ENCODE measurements around the gene NLRP4.
A peak's percentile ranks its signal among the peaks of the same experiment; 100 is the strongest.
"Not testable (repeated sequence)": the region's sequence is repeated elsewhere in the genome, so short reads cannot be mapped to it uniquely, and the experiment has no call there.

NLRP4 gene

DNA sequence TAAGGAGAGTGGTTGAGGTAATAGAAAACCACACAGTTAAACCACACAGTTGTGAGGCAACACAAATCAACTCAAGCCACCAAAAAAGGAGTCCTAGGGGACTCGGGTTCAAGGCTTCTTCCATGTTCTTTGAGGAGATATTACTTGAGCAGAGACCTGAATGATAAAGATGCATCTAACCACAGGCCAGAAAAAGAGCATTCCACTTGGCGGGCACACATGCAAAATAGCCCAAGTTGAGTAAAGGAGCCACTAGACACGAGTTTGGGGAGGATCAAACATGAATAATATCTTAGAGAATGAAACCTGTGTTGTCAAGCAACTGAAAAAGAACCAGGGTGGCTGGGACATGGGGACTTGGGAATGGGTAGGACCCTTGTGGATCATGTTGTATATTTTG is 30.2 kb downstream of the NLRP4 start:
- H3K4me3 ChIP-seq (ENCODE audit: low read length): no peak overlapping the region
- DNase-seq (ENCODE audit: low read depth, low spot score): peak; percentile 3

GRCh38 chr19:55867101-55867500 is 30.8 kb downstream of the NLRP4 start:
- DNase-seq (ENCODE audit: low read depth, low spot score): no peak

DNA sequence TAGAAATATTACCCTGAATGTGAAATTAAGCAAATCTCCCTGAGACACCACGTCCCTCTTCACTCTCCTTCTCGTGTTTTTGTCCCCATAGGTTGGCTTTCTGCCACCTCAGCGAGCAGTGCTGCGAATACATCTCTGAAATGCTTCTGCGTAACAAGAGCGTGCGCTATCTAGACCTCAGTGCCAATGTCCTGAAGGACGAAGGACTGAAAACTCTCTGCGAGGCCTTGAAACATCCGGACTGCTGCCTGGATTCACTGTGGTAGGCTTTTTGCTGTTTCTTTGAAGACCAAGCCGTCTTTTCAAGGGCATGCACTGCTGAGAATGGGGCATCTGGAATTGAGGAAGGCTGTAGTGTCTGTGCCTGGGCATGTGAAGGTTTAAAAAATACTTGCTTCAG is 34.4 kb downstream of the NLRP4 start:
- DNase-seq (ENCODE audit: low read depth, low spot score): no peak

More at GRCh38 chr19:55867101-55867500, 30.8 kb downstream of the NLRP4 start:
- H3K4me3 ChIP-seq (ENCODE audit: low read length): no peak overlapping the region

GRCh38 chr19:55877211-55877610 is 40.9 kb downstream of the NLRP4 start:
- H3K4me3 ChIP-seq (ENCODE audit: low read length): no peak overlapping the region
- no peak for DNase-seq (ENCODE audit: low read depth, low spot score)

More for the DNA sequence above, 34.4 kb downstream of the NLRP4 start:
- no peak overlapping the region for H3K4me3 ChIP-seq (ENCODE audit: low read length)

GRCh38 chr19:55882626-55883025 is 46.3 kb downstream of the NLRP4 start:
- H3K4me3 ChIP-seq (ENCODE audit: low read length): no peak overlapping the region
- no peak for DNase-seq (ENCODE audit: low read depth, low spot score)

DNA sequence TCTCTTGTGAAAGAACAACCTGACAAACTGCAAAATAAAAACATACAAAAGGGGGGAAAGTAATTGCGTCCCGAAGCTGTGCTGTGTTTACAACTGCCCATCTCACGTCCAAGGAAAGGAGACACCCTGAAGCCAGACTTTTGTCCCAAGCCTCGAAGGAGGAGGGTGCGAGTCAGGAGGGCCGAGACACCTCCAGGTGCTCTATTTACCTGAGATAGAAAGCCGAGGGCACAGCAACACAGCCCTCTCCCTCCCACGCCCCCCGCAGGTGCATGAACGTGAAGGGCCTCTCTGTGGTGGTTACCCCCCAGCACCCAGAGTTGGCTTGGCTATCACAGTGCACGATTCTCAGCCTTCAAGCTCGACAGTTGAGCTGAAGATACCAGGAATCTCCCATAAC is 62.6 kb downstream of the NLRP4 start:
- no peak for DNase-seq (ENCODE audit: low read depth, low spot score)
- no peak overlapping the region for H3K4me3 ChIP-seq (ENCODE audit: low read length)

- no peak for DNase-seq (ENCODE audit: low read depth, low spot score)
Measured at GRCh38 chr19:55901369-55902079, 65.2 kb downstream of the NLRP4 start.

DNA sequence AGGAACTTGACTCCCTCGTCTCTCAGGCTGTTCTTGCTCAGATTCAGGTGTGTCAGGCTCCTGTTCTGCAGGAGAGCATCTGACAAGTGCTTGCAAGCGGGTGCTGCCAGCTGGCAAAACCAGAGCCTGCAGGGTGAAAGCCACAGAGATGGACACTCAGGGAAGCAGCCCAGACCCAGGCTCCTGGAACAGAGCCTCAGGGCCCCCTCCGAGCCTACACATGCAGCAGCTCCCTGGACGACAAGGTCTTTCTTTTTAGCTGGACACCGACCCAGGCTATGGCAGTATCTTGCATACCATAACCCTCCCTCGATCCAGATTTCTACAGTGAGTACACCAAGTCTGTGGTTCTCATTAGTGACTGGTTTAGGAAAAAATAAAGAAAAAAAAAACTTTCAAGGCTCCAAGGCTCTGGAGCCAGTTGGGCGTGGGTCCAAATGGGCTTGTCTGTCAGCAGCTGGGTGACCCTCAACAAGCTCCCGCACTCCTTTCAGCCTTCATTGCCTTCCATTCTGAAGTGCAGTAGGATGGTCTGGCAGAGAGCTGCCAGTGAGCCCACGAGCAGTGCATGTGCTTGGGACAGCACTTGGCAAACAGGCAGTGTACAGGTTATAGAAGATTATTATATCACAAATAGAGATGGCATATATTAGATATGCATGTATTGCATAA is 65.9 kb downstream of the NLRP4 start:
- DNase-seq (ENCODE audit: low read depth, low spot score): no peak
- H3K4me3 ChIP-seq (ENCODE audit: low read length): no peak overlapping the region

More at GRCh38 chr19:55901369-55902079, 65.2 kb downstream of the NLRP4 start:
- H3K4me3 ChIP-seq (ENCODE audit: low read length): no peak overlapping the region

- no peak overlapping the region for H3K4me3 ChIP-seq (ENCODE audit: low read length)
- DNase-seq (ENCODE audit: low read depth, low spot score): no peak
Measured at GRCh38 chr19:55907286-55907685, 70.9 kb downstream of the NLRP4 start.

DNA sequence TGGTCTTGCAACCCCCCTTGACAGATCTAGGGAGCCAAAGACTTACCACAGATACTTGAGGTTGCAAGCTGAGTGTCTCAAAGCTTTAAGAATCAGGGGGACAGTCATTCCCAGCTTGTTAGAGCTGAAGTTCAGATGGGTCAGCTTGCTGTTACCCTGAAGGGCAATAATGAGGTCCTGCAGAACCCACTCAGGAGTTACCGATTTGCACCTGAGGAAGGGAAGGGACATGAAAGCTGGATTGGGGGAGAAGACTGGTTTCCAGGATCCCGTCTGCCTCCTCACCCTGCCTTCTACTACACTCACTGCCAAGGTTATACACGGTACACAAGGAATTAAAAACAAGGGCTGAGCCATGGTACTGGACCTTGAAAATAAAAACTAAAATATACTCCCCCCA is 71.4 kb downstream of the NLRP4 start:
- H3K4me3 ChIP-seq (ENCODE audit: low read length): no peak overlapping the region
- DNase-seq (ENCODE audit: low read depth, low spot score): no peak

- H3K4me3 ChIP-seq (ENCODE audit: low read length): no peak overlapping the region
- no peak for DNase-seq (ENCODE audit: low read depth, low spot score)
Measured at GRCh38 chr19:55909801-55910200, 73.5 kb downstream of the NLRP4 start.

DNA sequence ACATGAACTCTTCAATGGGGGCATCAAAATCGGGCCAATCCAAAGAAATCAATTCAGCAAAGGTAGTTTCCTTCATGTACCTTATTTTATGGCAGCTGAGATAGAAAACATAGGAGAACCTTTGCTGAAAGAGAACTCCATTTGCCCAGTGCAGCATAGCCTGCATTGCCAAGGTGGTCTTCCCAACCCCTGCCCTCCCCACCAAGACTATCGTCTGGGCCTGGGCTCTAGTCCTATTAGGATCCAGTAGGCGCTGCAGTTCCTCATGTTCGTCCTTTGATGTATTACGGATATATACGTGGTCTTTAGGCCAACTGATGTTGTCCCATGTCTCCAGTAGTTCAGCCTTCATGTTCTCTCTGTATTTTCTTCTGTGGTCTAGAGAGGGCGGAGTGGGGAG is 76.6 kb downstream of the NLRP4 start:
- no peak for DNase-seq (ENCODE audit: low read depth, low spot score)
- no peak overlapping the region for H3K4me3 ChIP-seq (ENCODE audit: low read length)

GRCh38 chr19:55913643-55914268 is 77.4 kb downstream of the NLRP4 start:
- H3K4me3 ChIP-seq (ENCODE audit: low read length): no peak overlapping the region
- DNase-seq (ENCODE audit: low read depth, low spot score): no peak

GRCh38 chr19:55923556-55923955 is 87.2 kb downstream of the NLRP4 start:
- H3K4me3 ChIP-seq (ENCODE audit: low read length): no peak overlapping the region
- DNase-seq (ENCODE audit: low read depth, low spot score): no peak

DNA sequence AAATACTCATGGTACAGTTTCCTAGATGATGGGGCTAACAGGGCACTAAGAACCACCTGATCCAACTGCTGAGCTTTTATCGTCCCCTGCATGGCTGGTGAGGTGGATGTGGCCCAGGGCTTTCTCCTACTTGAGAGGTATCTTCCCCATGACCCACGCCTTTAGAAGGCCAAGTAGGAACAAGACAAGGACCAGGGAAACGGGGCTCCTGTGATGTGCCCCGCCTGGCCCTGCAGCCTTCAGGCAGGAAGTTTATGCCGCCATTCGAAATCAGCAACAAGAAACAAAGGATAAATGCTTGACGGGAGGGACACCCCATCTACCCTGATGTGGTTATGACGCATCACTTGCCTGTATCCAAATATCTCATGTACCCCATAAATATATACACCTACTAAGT is 91.7 kb downstream of the NLRP4 start:
- DNase-seq (ENCODE audit: low read depth, low spot score): no peak
- no peak overlapping the region for H3K4me3 ChIP-seq (ENCODE audit: low read length)

GRCh38 chr19:55929258-55929657 is 92.9 kb downstream of the NLRP4 start:
- H3K4me3 ChIP-seq (ENCODE audit: low read length); DNase-seq (ENCODE audit: low read depth, low spot score): not testable (repeated sequence)

DNA sequence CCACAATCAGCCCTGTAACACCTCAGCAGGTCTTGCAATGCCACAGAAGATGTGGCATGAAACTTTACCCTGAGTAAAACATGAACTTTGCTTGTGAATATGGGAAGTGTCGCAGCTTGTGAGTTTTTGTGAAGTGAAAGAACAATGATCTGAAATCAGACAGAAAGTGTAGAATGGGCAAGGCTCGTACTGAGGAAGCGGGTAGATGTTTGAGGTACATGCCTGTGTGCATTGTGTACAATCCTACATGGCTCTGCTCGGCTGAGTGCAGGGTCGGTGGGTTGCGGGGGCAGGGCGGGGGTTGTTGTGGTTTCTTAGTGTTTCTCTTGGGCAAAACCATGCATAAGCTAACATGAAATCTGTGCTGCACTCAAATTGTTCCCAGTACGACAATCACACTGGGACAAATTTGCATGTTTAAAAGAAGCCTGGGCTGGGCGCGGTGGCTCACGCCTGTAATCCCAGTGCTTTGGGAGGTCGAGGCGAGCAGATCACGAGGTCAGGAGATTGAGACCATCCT is 94.7 kb downstream of the NLRP4 start:
- H3K4me3 ChIP-seq (ENCODE audit: low read length): no peak overlapping the region
- DNase-seq (ENCODE audit: low read depth, low spot score): no peak

Measured in Jurkat, Clone E6-1 (cell line).